Neural crest cell (in vitro differentiated cells): ENCODE data around the gene LAMC1. TPM values are rescaled to one million over a fixed set of nuclear protein-coding genes. Genes with fewer than 3 reads are reported as not detected.

Experiments used
- DNase-seq: peaks from one replicate; pipeline ENCODE4 v3.0.0; 2021; ENCODE audit warnings: low read depth, mixed read lengths, low spot score
- H3K27ac Mint-ChIP-seq: one replicate; pipeline ENCODE4 v1.8.0; 2021; ENCODE audit warnings: mild to moderate bottlenecking, mixed read lengths; ENCODE audit not compliant: unreplicated experiment
- H3K27me3 Mint-ChIP-seq: 2 replicates; pipeline ENCODE4 v1.8.0; 2021; ENCODE audit warnings: low read depth, mild to moderate bottlenecking, mixed read lengths
- H3K36me3 Mint-ChIP-seq: 2 replicates; pipeline ENCODE4 v1.8.0; 2021; ENCODE audit warnings: low read depth, mild to moderate bottlenecking, mixed read lengths
- H3K4me1 Mint-ChIP-seq: 2 replicates; pipeline ENCODE4 v1.8.0; 2021; ENCODE audit warnings: mixed read lengths
- H3K4me3 Mint-ChIP-seq: one replicate; pipeline ENCODE4 v1.8.0; 2021; ENCODE audit warnings: mild to moderate bottlenecking, mixed read lengths
- H3K9me3 Mint-ChIP-seq: 2 replicates; pipeline ENCODE4 v1.8.0; 2021; ENCODE audit warnings: mixed read lengths
- CTCF ChIP-seq: fragments of 200-600 bp; sonication (generic); conservative IDR thresholded peaks from 2 replicates; pipeline ENCODE4 v1.5.0; 2021; ENCODE audit warnings: antibody characterized with exemption, mild to moderate bottlenecking
- total RNA-seq: library from RNA; stranded (reverse); gene quantifications from 2 replicates; pipeline ENCODE4 v1.2.1, GENCODE V29; 2021

The LAMC1 gene
- total RNA-seq, 1 donor from 2014 or later = 82.0 TPM

GRCh38 chr1:183188240-183188639, 165.0 kb downstream of the LAMC1 start:
- Mint-ChIP-seq H3K27ac (no peak overlapping the region), H3K4me1 (peaks cover 9% of the 10 kb centered on the region), H3K36me3 (no peaks in the 10 kb centered on the region), H3K27me3 (peaks cover 61% of the 10 kb centered on the region), H3K4me3 (no peak overlapping the region), H3K9me3 (no peaks in the 10 kb centered on the region)
- no peak for TF ChIP-seq CTCF
- no peak for DNase-seq

GRCh38 chr1:183191833-183192232, 168.6 kb downstream of the LAMC1 start:
- DNase-seq = no peak
- Mint-ChIP-seq H3K4me1 (no peaks in the 10 kb centered on the region), H3K9me3 (no peaks in the 10 kb centered on the region), H3K4me3 (no peak overlapping the region), H3K27me3 (peaks cover 34% of the 10 kb centered on the region), H3K36me3 (no peaks in the 10 kb centered on the region), H3K27ac (no peak overlapping the region)
- TF ChIP-seq CTCF = no peak

- Mint-ChIP-seq H3K4me3 (no peak overlapping the region), H3K27ac (no peak overlapping the region), H3K36me3 (no peaks in the 10 kb centered on the region), H3K9me3 (no peaks in the 10 kb centered on the region), H3K27me3 (peaks cover 13% of the 10 kb centered on the region), H3K4me1 (no peaks in the 10 kb centered on the region)
- no peak for TF ChIP-seq CTCF
- no peak for DNase-seq
Observed at GRCh38 chr1:183193963-183194525, 170.8 kb downstream of the LAMC1 start.

- no peaks in the 10 kb centered on the region for H3K9me3 Mint-ChIP-seq
- peaks cover 9% of the 10 kb centered on the region for H3K27me3 Mint-ChIP-seq
- no peak for DNase-seq
- no peaks in the 10 kb centered on the region for H3K36me3 Mint-ChIP-seq
- H3K27ac Mint-ChIP-seq = no peak overlapping the region
- no peak for TF ChIP-seq CTCF
- no peaks in the 10 kb centered on the region for H3K4me1 Mint-ChIP-seq
- H3K4me3 Mint-ChIP-seq = no peak overlapping the region
Observed at GRCh38 chr1:183194527-183195141, 171.4 kb downstream of the LAMC1 start.

- TF ChIP-seq CTCF = no peak
- Mint-ChIP-seq H3K27me3 (peaks cover 8% of the 10 kb centered on the region), H3K36me3 (no peaks in the 10 kb centered on the region), H3K9me3 (no peaks in the 10 kb centered on the region), H3K27ac (no peak overlapping the region), H3K4me3 (no peak overlapping the region), H3K4me1 (no peaks in the 10 kb centered on the region)
- no peak for DNase-seq
Observed at GRCh38 chr1:183195142-183195574, 171.9 kb downstream of the LAMC1 start.

Other genes with a start within 250 kb of the LAMC1 start
- gene NPL, start 233.6 kb upstream of the LAMC1 start, total RNA-seq = 9.1 and 12.7 TPM in 2 replicates
- gene DHX9, start 184.1 kb upstream of the LAMC1 start, total RNA-seq = 404 and 426 TPM in 2 replicates
- not detected in 2 replicates for gene SHCBP1L, start 70.3 kb upstream of the LAMC1 start, total RNA-seq
- gene LAMC2, start 162.8 kb downstream of the LAMC1 start, total RNA-seq = not detected in 2 replicates